GM21717 (cell line): ENCODE results near the gene TXNRD2.

Experiments
- ATAC-seq: cut with Tn5 transposase; IDR thresholded peaks from one replicate; pipeline ENCODE4 v1.9.1; 2021; ENCODE audit warnings: mild to moderate bottlenecking, moderate library complexity; ENCODE audit not compliant: unreplicated experiment

Gene TXNRD2

DNA sequence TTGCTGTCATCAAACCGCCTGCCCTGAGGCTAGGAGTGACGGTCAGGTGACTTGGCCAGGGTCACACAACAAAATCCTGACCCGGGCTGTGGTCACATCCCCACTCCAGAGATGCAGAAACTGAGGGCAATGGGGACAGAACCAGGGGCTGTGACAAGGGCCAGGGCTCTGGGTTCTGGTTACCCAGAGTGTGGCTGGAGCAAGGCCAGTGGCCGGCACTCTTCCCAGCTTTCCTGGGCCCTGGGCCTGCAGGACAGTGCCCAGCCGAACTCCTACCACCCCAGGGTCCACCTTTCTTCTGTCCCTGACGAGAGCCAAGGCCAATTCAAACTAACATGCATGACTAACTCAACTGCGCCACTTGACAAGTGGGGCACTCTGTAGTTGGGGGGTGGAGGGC lies 39.1 kb upstream of the TXNRD2 start:
- no peak for ATAC-seq

DNA sequence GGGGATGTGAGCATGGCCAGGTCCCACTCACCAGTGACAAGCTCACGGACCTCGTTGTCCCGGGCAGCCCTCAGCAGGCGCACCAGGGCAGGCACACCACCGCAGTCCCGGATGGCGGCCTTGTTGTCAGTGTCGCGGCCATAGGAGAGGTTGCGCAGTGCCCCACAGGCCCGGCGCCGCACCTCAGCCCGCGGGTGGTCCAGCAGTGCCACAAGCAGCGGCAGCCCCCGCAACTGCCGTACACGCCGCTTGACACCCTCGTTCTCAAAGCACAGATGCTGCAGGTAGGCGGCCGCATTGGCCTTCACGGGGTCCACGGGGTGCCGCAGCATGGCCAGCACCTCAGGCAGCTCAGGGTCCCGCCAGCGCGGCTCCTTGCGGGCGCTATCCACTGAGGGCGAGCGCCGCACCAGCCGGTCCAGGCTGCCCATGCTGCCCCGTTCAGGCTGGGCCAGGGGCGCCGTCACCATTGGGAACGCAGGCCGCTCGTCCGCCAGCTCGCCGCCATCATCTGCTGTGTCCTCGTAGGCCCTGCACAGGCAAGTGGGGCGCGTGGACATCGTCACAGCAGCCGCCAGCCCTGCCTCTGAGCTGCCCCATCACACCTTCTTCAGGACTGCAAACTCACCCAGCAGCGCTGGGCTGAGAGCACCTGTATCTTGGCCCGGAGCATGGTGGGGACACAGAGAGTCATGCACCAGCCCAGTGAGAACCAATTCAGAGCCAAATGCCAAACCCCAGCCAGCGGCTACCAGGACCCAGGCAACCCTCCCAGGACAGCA lies 38.3 kb upstream of the TXNRD2 start:
- no peak for ATAC-seq

DNA sequence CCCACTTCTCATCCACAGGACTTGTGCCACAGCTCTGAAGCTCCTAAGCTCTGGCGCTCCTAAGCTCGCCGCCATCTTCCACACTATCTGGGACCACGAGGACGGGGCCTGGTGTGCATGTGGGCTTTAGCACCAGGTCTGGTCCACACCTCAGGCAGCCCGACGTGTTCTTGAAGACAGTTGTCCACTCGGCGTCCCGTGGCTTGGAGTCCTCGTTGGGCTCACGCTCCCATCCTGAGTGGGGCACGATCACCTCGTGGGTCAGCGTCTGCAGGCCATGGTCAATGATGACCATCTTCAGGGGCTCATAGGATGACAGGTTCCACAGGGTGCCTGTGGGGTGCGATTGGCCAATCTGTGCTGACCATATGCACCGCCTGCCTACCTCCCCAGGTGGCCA lies 37.1 kb upstream of the TXNRD2 start:
- ATAC-seq = no peak

DNA sequence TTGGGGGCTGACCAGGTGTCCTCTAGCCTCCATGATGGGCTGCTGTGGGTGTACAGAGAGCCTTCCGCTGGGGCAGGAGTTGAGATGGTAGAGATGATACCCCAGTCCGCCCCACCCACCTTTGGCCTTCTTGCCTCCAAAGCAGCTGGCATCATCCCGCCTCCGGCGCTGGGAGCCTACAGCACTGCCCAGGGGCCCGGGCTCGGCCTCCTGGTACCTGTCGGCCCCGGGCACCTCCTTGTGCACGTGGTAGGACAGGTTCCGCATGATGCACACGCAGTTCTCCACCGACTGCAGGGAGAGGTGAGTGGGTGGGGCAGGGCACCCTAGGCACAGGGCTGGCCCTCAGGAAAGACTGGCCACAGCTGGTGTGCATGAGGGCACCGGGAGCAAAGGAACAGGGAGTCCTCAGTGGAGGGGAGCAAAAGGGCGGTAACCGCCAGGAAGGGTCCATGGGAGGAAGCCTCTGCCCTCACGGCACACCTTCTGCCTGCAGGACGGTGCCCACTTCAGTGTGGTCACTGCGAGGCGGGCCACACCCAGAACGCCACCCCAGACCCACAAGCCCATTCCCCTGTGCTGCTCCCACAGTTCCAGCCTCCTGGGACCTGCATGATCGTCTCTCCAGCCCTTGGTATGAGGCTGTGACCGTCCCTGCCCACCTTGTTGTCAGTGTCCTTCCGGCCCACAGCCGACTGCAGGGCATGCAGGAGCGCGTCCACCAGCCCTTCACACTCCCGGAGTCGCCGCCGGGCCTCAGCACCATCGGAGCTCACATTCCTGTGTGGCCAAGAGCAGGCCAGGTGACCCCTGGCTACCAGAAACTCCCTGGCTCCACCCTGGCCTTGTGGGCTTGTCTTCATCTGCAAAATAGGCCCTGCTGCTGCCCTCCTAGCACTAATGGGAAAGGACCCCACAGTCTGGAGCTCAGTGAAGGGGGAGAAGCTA lies 36.0 kb upstream of the TXNRD2 start:
- ATAC-seq = no peak

DNA sequence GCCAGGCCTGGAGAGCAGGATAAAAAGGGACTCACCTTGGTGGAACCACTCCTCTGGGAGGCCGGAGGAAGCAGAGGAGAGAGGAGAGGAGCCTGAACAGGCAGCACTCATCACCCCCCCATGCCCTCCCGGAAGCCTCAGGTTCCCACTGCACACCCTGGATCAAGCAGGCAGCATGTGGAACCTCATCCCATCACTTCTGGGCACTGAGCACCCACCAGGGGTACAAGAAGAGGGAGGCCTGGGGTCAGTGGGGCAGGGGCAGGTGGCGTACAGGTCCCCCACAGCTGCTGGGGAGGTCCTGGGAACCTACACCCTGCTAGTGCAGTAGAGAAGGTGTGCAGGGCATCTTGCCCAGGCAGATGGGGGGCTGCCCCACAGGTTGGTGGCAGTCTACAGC lies 35.1 kb upstream of the TXNRD2 start:
- no peak for ATAC-seq

GRCh38 chr22:19975707-19976035 lies 34.1 kb upstream of the TXNRD2 start:
- ATAC-seq = no peak

GRCh38 chr22:19974935-19975706 lies 33.5 kb upstream of the TXNRD2 start:
- ATAC-seq = no peak

DNA sequence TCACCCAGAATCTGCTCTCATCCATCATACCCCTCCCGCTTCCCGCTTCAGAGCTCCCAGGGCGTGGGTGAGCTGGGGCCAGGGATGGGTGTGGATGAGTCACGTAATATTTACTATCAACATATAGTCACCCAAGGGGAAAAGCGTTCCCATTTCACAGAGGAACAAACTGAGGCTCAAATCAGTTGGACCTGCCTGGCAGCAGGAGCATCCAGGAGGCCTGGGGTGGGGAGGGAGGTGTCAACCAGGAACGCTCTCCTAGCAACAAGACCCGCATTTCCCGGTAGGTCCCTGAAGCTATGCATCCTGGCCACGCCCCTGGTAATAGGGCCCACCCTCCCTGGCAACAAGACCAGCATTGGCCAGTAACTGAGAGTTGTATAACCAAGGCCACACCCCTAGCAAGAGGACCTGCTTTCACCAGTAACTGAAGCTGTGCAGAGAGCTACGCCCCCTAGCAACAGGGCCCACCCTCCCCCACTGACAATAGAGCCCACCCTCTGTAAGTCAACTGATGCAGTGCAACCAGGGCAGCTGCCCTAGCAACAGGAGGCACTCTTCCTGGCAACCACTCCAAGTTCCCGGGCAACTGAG lies 32.7 kb upstream of the TXNRD2 start:
- no peak for ATAC-seq

DNA sequence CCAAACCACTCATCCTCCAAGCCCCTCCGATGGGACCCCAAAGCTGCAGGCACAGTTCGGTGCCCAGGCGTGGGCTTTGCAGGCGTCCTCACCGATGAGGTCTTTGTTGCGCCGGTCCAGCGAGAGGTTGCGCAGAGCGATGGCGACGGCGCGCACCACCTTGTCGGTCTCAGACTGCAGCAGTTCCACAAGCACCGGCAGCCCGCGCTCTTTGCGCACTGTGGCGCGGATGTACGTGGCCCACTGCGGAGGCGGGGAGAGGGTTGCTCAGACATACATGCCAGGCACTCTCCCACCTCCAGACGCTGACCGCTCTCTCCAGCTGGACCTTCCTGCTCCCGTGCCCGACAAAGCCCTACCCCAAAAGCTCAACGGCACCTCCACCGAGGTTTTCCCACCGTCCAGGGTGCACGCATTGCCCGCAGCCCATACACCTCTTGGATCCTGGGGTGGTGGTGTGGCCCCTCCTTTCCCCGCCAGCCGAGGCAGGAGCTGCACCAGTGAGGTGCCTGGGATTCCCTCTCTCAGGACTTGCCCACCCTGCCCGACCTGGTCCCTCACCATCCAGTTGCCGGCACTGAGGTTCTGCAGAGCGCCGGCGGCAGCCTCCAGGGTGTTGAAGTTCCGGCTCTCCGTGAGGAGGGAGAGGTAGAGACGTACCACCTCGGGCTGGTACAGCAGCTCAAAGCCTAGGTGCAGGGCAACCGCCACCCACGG lies 32.1 kb upstream of the TXNRD2 start:
- ATAC-seq = no peak

- ATAC-seq = no peak
These were observed 31.3 kb upstream of the TXNRD2 start for GRCh38 chr22:19972652-19973550.

- no peak for ATAC-seq
These were observed 30.6 kb upstream of the TXNRD2 start for GRCh38 chr22:19972251-19972650.

GRCh38 chr22:19971276-19972124 lies 29.9 kb upstream of the TXNRD2 start:
- ATAC-seq = no peak

DNA sequence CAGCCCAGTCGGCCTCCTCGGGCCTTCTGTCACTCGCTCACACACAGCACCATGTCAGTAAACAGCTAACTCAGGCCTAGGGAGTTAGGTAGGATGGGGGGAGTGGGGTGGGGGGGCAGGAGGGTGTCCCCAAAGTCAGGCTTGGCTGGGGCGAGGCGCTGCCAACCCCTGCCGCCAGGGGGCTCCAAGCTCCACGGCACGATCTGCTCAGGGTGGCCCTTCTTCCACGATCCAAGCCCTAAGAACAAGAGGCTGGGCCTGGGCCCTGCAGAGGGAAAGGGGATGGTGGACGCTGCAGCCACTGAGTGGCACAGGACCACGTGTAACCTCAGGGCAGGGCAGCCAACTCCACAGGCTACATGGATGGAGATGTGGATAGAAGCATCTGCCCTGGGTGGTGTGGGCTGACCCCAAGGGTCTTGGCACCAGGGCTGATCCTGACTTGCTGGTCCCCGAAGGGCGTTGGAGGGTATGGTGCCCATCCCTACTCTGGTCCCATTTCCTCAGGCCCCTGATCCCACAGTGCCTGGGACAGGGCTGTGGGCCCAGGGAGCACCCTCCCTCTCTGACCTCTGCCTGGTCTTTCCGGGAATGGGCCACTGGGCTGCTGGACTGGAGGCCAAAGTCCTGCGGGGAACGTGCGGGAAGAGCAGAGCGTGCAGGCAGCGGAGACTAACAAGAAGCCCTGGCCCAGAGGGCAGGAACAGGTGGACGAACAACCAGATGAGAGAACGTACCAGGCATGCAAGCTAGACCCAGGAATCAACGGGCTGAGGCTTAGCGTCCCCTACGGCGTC lies 29.1 kb upstream of the TXNRD2 start:
- ATAC-seq = no peak

DNA sequence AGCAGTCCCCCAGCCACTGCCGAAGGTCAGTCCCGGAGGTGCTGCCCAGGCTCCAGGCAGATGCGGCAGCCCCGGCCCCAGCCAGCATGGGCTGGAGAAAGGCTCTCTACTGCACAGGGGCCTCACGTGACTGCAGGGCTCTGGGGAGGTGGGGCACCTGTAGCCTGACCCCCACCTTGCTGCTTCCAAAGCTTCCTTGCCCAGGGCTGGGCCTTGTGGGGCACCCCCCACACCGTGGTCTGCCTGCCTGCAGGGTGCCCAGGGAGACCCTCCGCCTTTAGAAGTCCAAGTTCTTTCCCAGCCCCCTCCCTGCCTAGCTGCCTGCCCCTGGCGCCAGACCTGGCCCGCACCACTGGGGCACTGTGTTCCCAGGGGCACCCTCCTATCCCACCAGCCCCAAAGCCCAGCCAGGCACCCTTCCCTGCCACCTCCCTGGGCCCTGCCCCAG lies 28.4 kb upstream of the TXNRD2 start:
- no peak for ATAC-seq

- ATAC-seq = no peak
These were observed 27.7 kb upstream of the TXNRD2 start for GRCh38 chr22:19969141-19969928.

- ATAC-seq = no peak
These were observed 26.9 kb upstream of the TXNRD2 start for GRCh38 chr22:19968450-19968891.
